OCI-LY7 (cell line): Measurements from ENCODE around the gene GEMIN7.

Source experiments
- CTCF ChIP-seq: fragments of 200-600 bp; sonication (generic); conservative IDR thresholded peaks from 2 replicates; pipeline ENCODE4 v1.5.1; 2014; ENCODE audit warnings: mild to moderate bottlenecking, antibody characterized with exemption, low read length, moderate library complexity, mixed read lengths
- EZH2phosphoT487 ChIP-seq: fragments of 200-600 bp; sonication (generic); IDR thresholded peaks from 2 replicates; pipeline ENCODE4 v1.6.1; 2018; ENCODE audit warnings: low read depth, borderline replicate concordance, mild to moderate bottlenecking, mixed run types, antibody characterized with exemption, low read length, moderate library complexity, mixed read lengths

GRCh38 chr19:45097776-45098520 is 18.9 kb downstream of the GEMIN7 start:
- TF ChIP-seq EZH2phosphoT487 (no peak), CTCF (no peak)
